ENCODE results near the gene ARHGAP8. TPM values are rescaled to one million over a fixed set of nuclear protein-coding genes. Genes with fewer than 3 reads are reported as not detected.

Gene ARHGAP8
- total and polyA plus RNA-seq, 2 donors (not counting 3 experiments of a cell fraction or from before 2014, with no cell fraction given), result not detected

DNA sequence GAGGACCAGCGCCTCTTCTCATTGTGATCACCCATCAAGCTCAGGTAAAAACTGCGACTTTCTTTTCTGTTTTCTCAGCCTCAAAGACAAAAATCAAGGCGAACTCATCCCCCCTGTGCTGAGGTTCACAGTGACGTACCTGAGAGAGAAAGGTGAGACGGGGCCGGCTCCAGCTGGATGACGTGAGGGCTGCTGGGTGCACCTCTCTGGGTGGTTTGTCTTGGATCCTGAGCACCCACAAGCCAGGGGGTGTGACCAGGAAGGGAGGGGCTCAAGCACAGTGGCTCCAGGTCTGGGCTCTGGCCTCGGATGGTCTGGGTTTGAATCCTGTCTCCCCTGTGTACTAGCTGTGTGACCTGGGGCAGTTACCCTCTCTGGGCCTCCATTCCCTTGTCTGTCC is 92.8 kb downstream of the ARHGAP8 start:
- ChIA-PET CTCF (no interaction called here), POLR2A (no interaction called here)
- dilution Hi-C loops (cut with MboI; ENCODE audit: extremely low pct_ligation_motif_present, low sequenced_read_pairs), result no loop called here
- Histone ChIP-seq H3K27ac (ENCODE audit: insufficient read depth, low read depth, low read length) (no peak overlapping the region), H2AFZ (ENCODE audit: low read depth, low read length) (no peak overlapping the region), H3K9ac (replicated peaks; ENCODE audit: extremely low read depth, insufficient read depth, low read length) (no peak overlapping the region), H3K4me3 (replicated peaks in 1 of 3; ENCODE audit: insufficient read depth in 1 of 3, low read depth in 1 of 3, low read length in 3 of 3) (no peak overlapping the region), H3K4me2 (ENCODE audit: insufficient read depth, low read length) (no peak overlapping the region), H3K36me3 (ENCODE audit: control insufficient read depth in 2 of 2, extremely low read depth in 1 of 2, insufficient read depth in 2 of 2, low read length in 2 of 2) (no peaks in the 10 kb centered on the region), H3K9me3 (replicated peaks; ENCODE audit: control insufficient read depth, insufficient read depth, low read length) (no peaks in the 10 kb centered on the region), H4K20me1 (replicated peaks; ENCODE audit: control insufficient read depth, extremely low read depth, insufficient read depth, low read length) (no peaks in the 10 kb centered on the region), H3K4me1 (ENCODE audit: control insufficient read depth, extremely low read depth, insufficient read depth, low read length) (no peaks in the 10 kb centered on the region), H3K9me1 (replicated peaks; ENCODE audit: control insufficient read depth, extremely low read depth, insufficient read depth, low read length) (no peaks in the 10 kb centered on the region), H3K79me2 (ENCODE audit: control insufficient read depth, insufficient read depth, low read length) (no peaks in the 10 kb centered on the region), H3K27me3 (ENCODE audit: control insufficient read depth in 2 of 2, insufficient read depth in 2 of 2, low read length in 2 of 2) (no peaks in the 10 kb centered on the region)
- intact Hi-C loops (cut with micrococcal nuclease), result no loop called here
- TF ChIP-seq POLR2A (IDR thresholded peaks at IDR 0.05; ENCODE audit: low read depth, low read length) (no peak), CTCF (IDR thresholded peaks at IDR 0.05; ENCODE audit: extremely low read depth in 1 of 2, insufficient read depth in 1 of 2, low read depth in 1 of 2, low read length in 2 of 2) (no peak), MAX (IDR thresholded peaks at IDR 0.05; ENCODE audit: insufficient read depth, insufficient read length) (no peak), POLR2AphosphoS5 (IDR thresholded peaks at IDR 0.05; ENCODE audit: insufficient read depth, low read depth, low read length) (no peak), MYC (IDR thresholded peaks at IDR 0.05; ENCODE audit: low read depth, low read length) (no peak), EZH2 (IDR thresholded peaks at IDR 0.05; ENCODE audit: borderline replicate concordance, low read depth, low read length, severe bottlenecking) (no peak), FOS (IDR thresholded peaks at IDR 0.05; ENCODE audit: borderline replicate concordance, insufficient read depth, low read length) (no peak), JUN (IDR thresholded peaks at IDR 0.05; ENCODE audit: borderline replicate concordance, insufficient read depth, insufficient read length, low read depth) (no peak), GATA2 (IDR thresholded peaks at IDR 0.05; ENCODE audit: insufficient read depth, insufficient read length, low read depth, low read length) (no peak)
- BruUV-seq (replicated peaks), result no TSS peak
- DNase-seq (ENCODE audit: low read depth, low spot score), result no peak
- FAIRE-seq, result no peak
